Measurements from ENCODE around the gene NUP160. TPM values are rescaled to one million over a fixed set of nuclear protein-coding genes. Genes with fewer than 3 reads are reported as not detected.

Gene NUP160
- total and polyA plus RNA-seq, 2 of the 13 experiments (the other 11 are each of a cell fraction or from before 2014, with no cell fraction given): 28.3 to 43.5 TPM

- TF ChIP-seq HNF1B (CRISPR knock-in tag; IDR thresholded peaks at IDR 0.05) (no peak; the same call in none of the 2 replicates), FLYWCH1 (CRISPR knock-in tag; IDR thresholded peaks at IDR 0.05) (peak; percentile 90; the same call in 1 of the 2 replicates), ZBTB34 (CRISPR knock-in tag; IDR thresholded peaks at IDR 0.05) (no peak), SCMH1 (CRISPR knock-in tag; IDR thresholded peaks at IDR 0.05; ENCODE audit: borderline replicate concordance) (no peak), ZNF761 (CRISPR knock-in tag; conservative IDR thresholded peaks at IDR 0.05) (0 out of 2 replicates have a peak, but pooled peaks have one; percentile 24), KAT7 (CRISPR knock-in tag; IDR thresholded peaks at IDR 0.05; ENCODE audit: borderline replicate concordance) (peak; percentile 87; the same call in 1 of the 2 replicates), ZNF83 (CRISPR knock-in tag; IDR thresholded peaks at IDR 0.05; ENCODE audit: borderline replicate concordance) (peak; percentile 84; the same call in 1 of the 2 replicates), ESRRA (CRISPR knock-in tag; IDR thresholded peaks at IDR 0.05; ENCODE audit: low read depth) (peak; percentile 45; the same call in 1 of the 2 replicates), HNRNPUL1 (IDR thresholded peaks at IDR 0.05; ENCODE audit: low read depth, low read length) (no peak), ZNF776 (CRISPR knock-in tag; IDR thresholded peaks at IDR 0.05) (peak; percentile 77; the same call in 1 of the 2 replicates), BATF2 (CRISPR knock-in tag; IDR thresholded peaks at IDR 0.05) (peak; percentile 86; the same call in 1 of the 2 replicates), ZNF33A (CRISPR knock-in tag; IDR thresholded peaks at IDR 0.05; ENCODE audit: borderline replicate concordance) (no peak), RAD21 (CRISPR knock-in tag; IDR thresholded peaks at IDR 0.05) (no peak), HOXA3 (CRISPR knock-in tag; IDR thresholded peaks at IDR 0.05) (peak; percentile 97), ARNT2 (CRISPR knock-in tag; IDR thresholded peaks at IDR 0.05; ENCODE audit: low read depth) (peak; percentile 79; the same call in 1 of the 2 replicates), ZNF264 (CRISPR knock-in tag; IDR thresholded peaks at IDR 0.05) (0 out of 2 replicates have a peak, but pooled peaks have one; percentile 62), ZNF766 (CRISPR knock-in tag; IDR thresholded peaks at IDR 0.05; ENCODE audit: borderline replicate concordance) (peak; percentile 59; the same call in 1 of the 2 replicates), ZEB1 (IDR thresholded peaks at IDR 0.05; ENCODE audit: insufficient replicate concordance, low read depth) (peak; percentile 90), ZSCAN12 (CRISPR knock-in tag; IDR thresholded peaks at IDR 0.05) (0 out of 2 replicates have a peak, but pooled peaks have one; percentile 14), ZNF501 (CRISPR knock-in tag; IDR thresholded peaks at IDR 0.05) (peak; percentile 57; the same call in 1 of the 2 replicates), ZNF354B (CRISPR knock-in tag; IDR thresholded peaks at IDR 0.05) (peak; percentile 84), PHF20 (CRISPR knock-in tag; IDR thresholded peaks at IDR 0.05) (peak; percentile 85), FOSL1 (CRISPR knock-in tag; IDR thresholded peaks at IDR 0.05; ENCODE audit: borderline replicate concordance) (0 out of 2 replicates have a peak, but pooled peaks have one; percentile 18), SMAD9 (CRISPR knock-in tag; IDR thresholded peaks at IDR 0.05) (peak; percentile 79; the same call in 1 of the 2 replicates)
- TF ChIP-seq, protein P1, sequence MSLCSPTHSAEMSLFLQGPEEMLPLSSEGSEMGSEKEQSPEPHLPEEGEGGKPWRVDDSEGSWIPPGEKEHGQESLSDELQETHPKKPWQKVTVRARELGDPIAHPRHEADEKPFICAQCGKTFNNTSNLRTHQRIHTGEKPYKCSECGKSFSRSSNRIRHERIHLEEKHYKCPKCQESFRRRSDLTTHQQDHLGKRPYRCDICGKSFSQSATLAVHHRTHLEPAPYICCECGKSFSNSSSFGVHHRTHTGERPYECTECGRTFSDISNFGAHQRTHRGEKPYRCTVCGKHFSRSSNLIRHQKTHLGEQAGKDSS (CRISPR knock-in tag; IDR thresholded peaks at IDR 0.05; ENCODE audit: borderline replicate concordance, low read depth): 0 out of 2 replicates have a peak, but pooled peaks have one; percentile 22
Measured at GRCh38 chr11:47847892-47848699, at the start of gene NUP160 (continued).

Data from HepG2 (cell line).